ENCODE measurements around the gene AZI2.

DNA sequence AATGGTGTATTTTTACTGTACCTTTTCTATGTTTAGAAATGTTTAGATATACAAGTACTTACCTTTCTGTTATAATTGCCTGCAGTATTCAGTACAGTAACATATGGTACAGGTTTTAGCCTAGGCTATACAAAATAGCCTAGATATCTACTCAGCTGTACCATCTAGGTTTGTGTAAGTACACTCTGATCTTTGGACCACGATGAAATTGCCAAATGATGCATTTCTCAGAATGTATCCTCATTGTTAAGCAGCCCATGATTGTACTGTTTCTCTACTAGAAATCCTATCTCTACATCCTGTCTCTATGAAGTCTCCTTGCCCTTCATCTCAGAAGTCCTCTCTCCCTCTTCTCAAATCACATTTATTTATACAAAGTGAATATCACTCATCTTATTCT lies 32.9 kb downstream of the AZI2 start:
- TF ChIP-seq CTCF (IDR thresholded peaks at IDR 0.05) (no peak), NR1H2 (CRISPR knock-in tag; IDR thresholded peaks at IDR 0.05) (no peak), CREM (CRISPR knock-in tag; IDR thresholded peaks at IDR 0.05) (no peak)
- TF ChIP-seq, protein P1, sequence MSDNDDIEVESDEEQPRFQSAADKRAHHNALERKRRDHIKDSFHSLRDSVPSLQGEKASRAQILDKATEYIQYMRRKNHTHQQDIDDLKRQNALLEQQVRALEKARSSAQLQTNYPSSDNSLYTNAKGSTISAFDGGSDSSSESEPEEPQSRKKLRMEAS (CRISPR knock-in tag; IDR thresholded peaks at IDR 0.05), result no peak
